Keratinocyte (primary cell): ENCODE measurements around the gene MLLT3. TPM values are rescaled to one million over a fixed set of nuclear protein-coding genes. Genes with fewer than 3 reads are reported as not detected.

Experiments used
- DNase-seq: peaks from one replicate; pipeline ENCODE4 v3.0.0-alpha.2; 2011; ENCODE audit warnings: low read depth, missing footprints, low spot score
- FAIRE-seq: peaks from 2 replicates; lab custom pipeline; 2011; peaks lifted over from hg19 to GRCh38; lab: Jason Lieb, UNC
- H2AFZ ChIP-seq: 2 replicates; pipeline ENCODE4 v1.6.0; 2012; ENCODE audit warnings: low read length, control low read depth, inconsistent platforms; ENCODE audit not compliant: control insufficient read depth
- H3K27ac ChIP-seq: 2 replicates; pipeline ENCODE4 v1.5.1; 2011; ENCODE audit warnings: low read length; ENCODE audit not compliant: control insufficient read depth, insufficient read depth
- H3K27me3 ChIP-seq: 3 replicates; pipeline ENCODE4 v1.6.0; 2011; ENCODE audit warnings: low read length; ENCODE audit not compliant: control insufficient read depth, insufficient read depth; ENCODE audit errors: extremely low read depth
- H3K36me3 ChIP-seq, 2 experiments: 2 replicates in 1 of 2; 3 replicates in 1 of 2; pipeline ENCODE4 v1.5.1; 2011; ENCODE audit warnings: low read length in 2 of 2, mild to moderate bottlenecking in 1 of 2; ENCODE audit not compliant: control insufficient read depth in 2 of 2, insufficient read depth in 2 of 2; ENCODE audit errors: extremely low read depth in 1 of 2
- H3K4me1 ChIP-seq: 3 replicates; pipeline ENCODE4 v1.5.1; 2011; ENCODE audit warnings: low read length; ENCODE audit not compliant: control insufficient read depth, insufficient read depth; ENCODE audit errors: extremely low read depth
- H3K4me2 ChIP-seq: 3 replicates; pipeline ENCODE4 v1.6.0; 2011; ENCODE audit warnings: low read depth, low read length; ENCODE audit not compliant: control insufficient read depth, insufficient read depth; ENCODE audit errors: extremely low read depth
- H3K4me3 ChIP-seq, 3 experiments: fragments of 200-600 bp in 1 of 3; sonication (generic) in 1 of 3; 2 replicates in 2 of 3; 3 replicates in 1 of 3; pipeline ENCODE4 v1.5.1; 2011 to 2016; ENCODE audit warnings: low read length in 3 of 3, mild to moderate bottlenecking in 3 of 3, control low read depth in 2 of 3, inconsistent platforms in 1 of 3, low read depth in 1 of 3, mixed read lengths in 1 of 3, mixed run types in 1 of 3, moderate library complexity in 1 of 3; ENCODE audit not compliant: control insufficient read depth in 2 of 3, insufficient read depth in 2 of 3; ENCODE audit errors: extremely low read depth in 1 of 3
- H3K79me2 ChIP-seq: 2 replicates; pipeline ENCODE4 v1.6.0; 2012; ENCODE audit warnings: low read length; ENCODE audit not compliant: control insufficient read depth, insufficient read depth
- H3K9ac ChIP-seq: 3 replicates; pipeline ENCODE4 v1.6.0; 2011; ENCODE audit warnings: low read length; ENCODE audit not compliant: control insufficient read depth, insufficient read depth; ENCODE audit errors: extremely low read depth
- H3K9me1 ChIP-seq: 3 replicates; pipeline ENCODE4 v1.6.0; 2011; ENCODE audit warnings: low read length; ENCODE audit not compliant: control insufficient read depth, insufficient read depth; ENCODE audit errors: extremely low read depth
- H3K9me3 ChIP-seq: 2 replicates; pipeline ENCODE4 v1.5.1; 2012; ENCODE audit warnings: low read depth, low read length; ENCODE audit not compliant: control insufficient read depth
- H4K20me1 ChIP-seq: 3 replicates; pipeline ENCODE4 v1.6.0; 2011; ENCODE audit warnings: low read length; ENCODE audit not compliant: control insufficient read depth, insufficient read depth; ENCODE audit errors: extremely low read depth
- CTCF ChIP-seq, 3 experiments: IDR thresholded peaks in 1 of 3; conservative IDR thresholded peaks in 1 of 3; optimal IDR thresholded peaks in 1 of 3; 2 replicates in 2 of 3; 3 replicates in 1 of 3; pipeline versions ENCODE3 to v1.5.1; 2011; ENCODE audit warnings: low read length in 3 of 3, mild to moderate bottlenecking in 3 of 3, moderate library complexity in 2 of 3, control low read depth in 1 of 3, inconsistent platforms in 1 of 3; ENCODE audit not compliant: insufficient read depth in 2 of 3; ENCODE audit errors: extremely low read depth in 1 of 3
- EZH2 ChIP-seq: IDR thresholded peaks from one replicate; pipeline ENCODE4 v1.6.1; 2012; ENCODE audit warnings: inconsistent platforms, mild to moderate bottlenecking, low read length, moderate library complexity
- dilution Hi-C: fragments of 300-500 bp; cut with MboI; formaldehyde crosslinking; loops from one replicate; pipeline ENCODE4 v1.7.0; 2020; ENCODE audit warnings: low sequenced_read_pairs; ENCODE audit not compliant: extremely low pct_ligation_motif_present
- polyA plus RNA-seq, 5 experiments: library from polyadenylated mRNA; depleted of rRNA in 3 of 5; stranded (reverse) in 3 of 5; stranded (forward) in 1 of 5; unstranded in 1 of 5; fragments of >200 nt; gene quantifications; 1 replicate in 1 of 5; 2 replicates in 3 of 5; 3 replicates in 1 of 5; pipeline versions ENCODE4 v1.2.1 to v1.2.3, GENCODE V29; 2011 to 2012; ENCODE audit warnings: missing spikeins in 2 of 5, low read depth in 1 of 5, low replicate concordance in 1 of 5

Gene MLLT3
- polyA plus RNA-seq, 1 donor (not counting 4 experiments of a cell fraction or from before 2014, with no cell fraction given) = 17.0 TPM

GRCh38 chr9:20367855-20368254 is 254.4 kb downstream of the MLLT3 start:
- no peak overlapping the region for H3K9ac ChIP-seq
- dilution Hi-C loops = loop anchor here (25.0 kb wide), 1 partner anchor 431 kb away; no protein-coding TSS in a partner anchor
- H3K36me3 ChIP-seq = no peaks in the 10 kb centered on the region

GRCh38 chr9:20364959-20365358 is 257.3 kb downstream of the MLLT3 start:
- H3K36me3 ChIP-seq = no peaks in the 10 kb centered on the region
- H3K9me3 ChIP-seq = no peaks in the 10 kb centered on the region
- H2AFZ ChIP-seq = no peak overlapping the region
- TF ChIP-seq EZH2 = no peak
- no peaks in the 10 kb centered on the region for H3K4me1 ChIP-seq
- H3K27ac ChIP-seq = no peak overlapping the region
- no peaks in the 10 kb centered on the region for H4K20me1 ChIP-seq
- H3K79me2 ChIP-seq = no peaks in the 10 kb centered on the region
- no peak overlapping the region for H3K4me3 ChIP-seq
- H3K9me1 ChIP-seq = no peaks in the 10 kb centered on the region
- dilution Hi-C loops = loop anchor here (25.0 kb wide), 1 partner anchor 428 kb away; no protein-coding TSS in a partner anchor
- H3K27me3 ChIP-seq = no peaks in the 10 kb centered on the region
- FAIRE-seq (no peak), DNase-seq (no peak)
- H3K4me2 ChIP-seq = no peak overlapping the region
- H3K9ac ChIP-seq = no peak overlapping the region

More at GRCh38 chr9:20367855-20368254, 254.4 kb downstream of the MLLT3 start:
- no peaks in the 10 kb centered on the region for H3K4me1 ChIP-seq
- H3K9me1 ChIP-seq = no peaks in the 10 kb centered on the region
- H3K4me3 ChIP-seq = no peak overlapping the region
- DNase-seq = no peak
- no peaks in the 10 kb centered on the region for H3K79me2 ChIP-seq
- no peaks in the 10 kb centered on the region for H4K20me1 ChIP-seq
- no peak overlapping the region for H3K27ac ChIP-seq
- H2AFZ ChIP-seq = no peak overlapping the region
- H3K4me2 ChIP-seq = no peak overlapping the region
- no peaks in the 10 kb centered on the region for H3K9me3 ChIP-seq
- TF ChIP-seq EZH2 (no peak), CTCF (optimal IDR thresholded peaks at IDR 0.05 in 1 of 3, IDR thresholded peaks at IDR 0.05 in 1 of 3, conservative IDR thresholded peaks at IDR 0.05 in 1 of 3; ENCODE audit: extremely low read depth in 1 of 3, insufficient read depth in 2 of 3, low read length in 3 of 3) (no peak)
- no peak for FAIRE-seq
- no peaks in the 10 kb centered on the region for H3K27me3 ChIP-seq

GRCh38 chr9:20363233-20363632 is 259.1 kb downstream of the MLLT3 start:
- FAIRE-seq (no peak), DNase-seq (no peak)
- no peaks in the 10 kb centered on the region for H3K36me3 ChIP-seq
- H3K4me3 ChIP-seq = no peak overlapping the region
- H4K20me1 ChIP-seq = no peaks in the 10 kb centered on the region
- no peaks in the 10 kb centered on the region for H3K9me1 ChIP-seq
- no peaks in the 10 kb centered on the region for H3K27me3 ChIP-seq
- H3K4me2 ChIP-seq = no peak overlapping the region
- peaks cover 4% of the 10 kb centered on the region for H3K4me1 ChIP-seq
- TF ChIP-seq EZH2 (no peak), CTCF (optimal IDR thresholded peaks at IDR 0.05 in 1 of 3, IDR thresholded peaks at IDR 0.05 in 1 of 3, conservative IDR thresholded peaks at IDR 0.05 in 1 of 3; ENCODE audit: extremely low read depth in 1 of 3, insufficient read depth in 2 of 3, low read length in 3 of 3) (no peak)
- no peak overlapping the region for H3K9ac ChIP-seq
- no peaks in the 10 kb centered on the region for H3K9me3 ChIP-seq
- H3K79me2 ChIP-seq = no peaks in the 10 kb centered on the region
- H2AFZ ChIP-seq = no peak overlapping the region
- dilution Hi-C loops = loop anchor here (25.0 kb wide), 1 partner anchor 426 kb away; no protein-coding TSS in a partner anchor
- no peak overlapping the region for H3K27ac ChIP-seq
